ENCODE measurements around the gene DHX15. TPM values are rescaled to one million over a fixed set of nuclear protein-coding genes. Genes with fewer than 3 reads are reported as not detected.

Gene DHX15
- total RNA-seq, 1 experiment from 2014 or later = 287 TPM

DNA sequence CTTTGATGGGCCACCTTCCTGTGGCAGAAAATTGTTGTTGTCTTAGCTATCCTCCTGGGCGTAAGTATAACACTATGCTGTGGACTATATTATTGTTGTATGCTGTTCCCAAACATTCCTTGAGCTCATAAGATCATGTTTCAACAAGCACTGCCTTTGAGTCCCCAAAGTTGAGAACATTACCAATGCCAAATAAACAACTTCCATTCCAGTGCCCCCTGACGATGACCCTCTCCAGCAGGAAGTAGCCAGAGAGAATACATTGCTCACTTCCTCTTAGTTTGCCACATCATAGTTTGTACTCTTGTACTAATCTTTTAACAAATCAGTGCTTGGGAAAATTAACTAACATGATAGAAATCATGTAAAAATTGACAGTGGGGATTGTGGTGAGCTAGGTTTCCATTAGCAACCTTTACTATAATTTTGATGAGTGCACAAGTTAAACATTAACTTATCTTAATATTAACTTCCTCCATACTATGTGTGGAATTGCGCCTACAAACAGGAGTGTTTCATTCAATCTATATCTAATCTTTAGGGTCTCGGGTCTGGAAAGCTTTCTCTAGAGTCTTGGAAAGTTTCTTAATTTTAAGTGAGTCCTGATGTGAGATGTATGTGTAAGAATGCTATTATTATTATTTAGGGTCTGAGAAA, 20.3 kb upstream of the DHX15 start:
- H3K27me3 ChIP-seq (ENCODE audit: insufficient read depth, low read length) = no peaks in the 10 kb centered on the region
- TF ChIP-seq, protein P1, sequence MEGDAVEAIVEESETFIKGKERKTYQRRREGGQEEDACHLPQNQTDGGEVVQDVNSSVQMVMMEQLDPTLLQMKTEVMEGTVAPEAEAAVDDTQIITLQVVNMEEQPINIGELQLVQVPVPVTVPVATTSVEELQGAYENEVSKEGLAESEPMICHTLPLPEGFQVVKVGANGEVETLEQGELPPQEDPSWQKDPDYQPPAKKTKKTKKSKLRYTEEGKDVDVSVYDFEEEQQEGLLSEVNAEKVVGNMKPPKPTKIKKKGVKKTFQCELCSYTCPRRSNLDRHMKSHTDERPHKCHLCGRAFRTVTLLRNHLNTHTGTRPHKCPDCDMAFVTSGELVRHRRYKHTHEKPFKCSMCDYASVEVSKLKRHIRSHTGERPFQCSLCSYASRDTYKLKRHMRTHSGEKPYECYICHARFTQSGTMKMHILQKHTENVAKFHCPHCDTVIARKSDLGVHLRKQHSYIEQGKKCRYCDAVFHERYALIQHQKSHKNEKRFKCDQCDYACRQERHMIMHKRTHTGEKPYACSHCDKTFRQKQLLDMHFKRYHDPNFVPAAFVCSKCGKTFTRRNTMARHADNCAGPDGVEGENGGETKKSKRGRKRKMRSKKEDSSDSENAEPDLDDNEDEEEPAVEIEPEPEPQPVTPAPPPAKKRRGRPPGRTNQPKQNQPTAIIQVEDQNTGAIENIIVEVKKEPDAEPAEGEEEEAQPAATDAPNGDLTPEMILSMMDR (conservative IDR thresholded peaks at IDR 0.05) = no peak
- H3K9me3 ChIP-seq (ENCODE audit: control insufficient read depth, low read depth, low read length) = no peaks in the 10 kb centered on the region
- Mint-ChIP-seq H3K36me3 (ENCODE audit: insufficient read depth in 1 of 3, low read depth in 3 of 3) (no peaks in the 10 kb centered on the region; a peak in 1 of 7 replicates), H3K4me1 (peaks cover 9 to 25% of the 10 kb centered on the region in 2 experiments), H3K27ac (no peak overlapping the region; a peak in 1 of 7 replicates), H3K27me3 (ENCODE audit: low read depth) (no peaks in the 10 kb centered on the region; the same call in 1 of the 2 replicates), H3K9me3 (no peaks in the 10 kb centered on the region; a peak in 2 of 5 replicates), H3K4me3 (no peak overlapping the region)
- no peak overlapping the region for H3K18ac ChIP-seq (ENCODE audit: insufficient read length, low read depth, low read length)
- no peaks in the 10 kb centered on the region for H3K23me2 ChIP-seq (ENCODE audit: insufficient read length, low read depth, low read length, poor library complexity, severe bottlenecking)
- no peak overlapping the region for H3K14ac ChIP-seq (ENCODE audit: insufficient read depth, low read length)
- H2AK5ac ChIP-seq (ENCODE audit: insufficient read length, low read length) = no peak overlapping the region
- no peak overlapping the region for H2AFZ ChIP-seq (ENCODE audit: low read length)
- no peak for DNase-seq
- H4K8ac ChIP-seq (replicated peaks; ENCODE audit: insufficient read length, low read depth, low read length) = no peak overlapping the region
- H3K9ac ChIP-seq (ENCODE audit: extremely low read depth, insufficient read length, low read length) = no peak overlapping the region
- no peaks in the 10 kb centered on the region for H4K20me1 ChIP-seq (ENCODE audit: control insufficient read depth, insufficient read depth, insufficient read length)
- H2BK5ac ChIP-seq (ENCODE audit: insufficient read length, low read length) = no peak overlapping the region
- H2BK120ac ChIP-seq (ENCODE audit: low read depth, low read length, poor library complexity, severe bottlenecking) = no peak overlapping the region
- no peak overlapping the region for H3K56ac ChIP-seq (ENCODE audit: insufficient read length, low read depth, low read length)
- WGBS (ENCODE audit: extremely low coverage, insufficient read length, low lambda C conversion rate) = no CpG with 5 or more reads among the region's 4 CpGs
- no peaks in the 10 kb centered on the region for H3K79me1 ChIP-seq (ENCODE audit: insufficient read depth, low read depth, low read length, poor library complexity, severe bottlenecking)
- H3K4ac ChIP-seq (ENCODE audit: low read depth, low read length) = no peak overlapping the region
- no peak overlapping the region for H3K23ac ChIP-seq (ENCODE audit: insufficient read length, low read depth, low read length)
- no peak overlapping the region for H4K91ac ChIP-seq (ENCODE audit: insufficient read length, low read depth, low read length)
- H3K4me1 ChIP-seq (ENCODE audit: insufficient read depth, low read length) = peaks cover 1% of the 10 kb centered on the region; the same call in 1 of the 2 replicates
- no peak overlapping the region for H2BK15ac ChIP-seq (ENCODE audit: low read depth, low read length)
- no peak overlapping the region for H3K4me2 ChIP-seq (ENCODE audit: insufficient read depth, insufficient read length, low read length)
- H2BK12ac ChIP-seq (ENCODE audit: insufficient read length, low read depth, low read length) = no peak overlapping the region
- H3K27ac ChIP-seq (ENCODE audit: insufficient read length, low read depth, low read length) = no peak overlapping the region
- H4K5ac ChIP-seq (ENCODE audit: insufficient read length, low read depth, low read length) = no peak overlapping the region
- no peaks in the 10 kb centered on the region for H3K79me2 ChIP-seq (ENCODE audit: insufficient read depth, low read length)
- no peak overlapping the region for H2BK20ac ChIP-seq (ENCODE audit: low read depth, low read length, poor library complexity, severe bottlenecking)
- no peak overlapping the region for H3T11ph ChIP-seq (ENCODE audit: low read length)
